ENCODE data around the gene BCAS1.

BCAS1 gene

GRCh38 chr20:53919886-53920285 lies 150.5 kb downstream of the BCAS1 start:
- no peak for DNase-seq (ENCODE audit: low spot score in 2 of 2)
- Mint-ChIP-seq H3K4me1 (peaks cover 20% of the 10 kb centered on the region), H3K36me3 (ENCODE audit: insufficient read depth) (peaks cover 5% of the 10 kb centered on the region), H3K9me3 (no peaks in the 10 kb centered on the region), H3K27me3 (no peaks in the 10 kb centered on the region), H3K27ac (ENCODE audit: low read depth) (no peak overlapping the region), H3K4me3 (no peak overlapping the region)
- no peak for ATAC-seq (replicated peaks; ENCODE audit: extremely low read depth, poor library complexity, severe bottlenecking)

- Mint-ChIP-seq H3K36me3 (ENCODE audit: insufficient read depth) (peaks cover 5% of the 10 kb centered on the region), H3K27ac (ENCODE audit: low read depth) (no peak overlapping the region), H3K27me3 (no peaks in the 10 kb centered on the region), H3K4me3 (no peak overlapping the region), H3K9me3 (no peaks in the 10 kb centered on the region), H3K4me1 (peaks cover 22% of the 10 kb centered on the region)
- no peak for DNase-seq (ENCODE audit: low spot score in 2 of 2)
- no peak for ATAC-seq (replicated peaks; ENCODE audit: extremely low read depth, poor library complexity, severe bottlenecking)
Observed at GRCh38 chr20:53918949-53919361, 151.4 kb downstream of the BCAS1 start.

GRCh38 chr20:53918020-53918311 lies 152.4 kb downstream of the BCAS1 start:
- H3K9me3 Mint-ChIP-seq, result no peaks in the 10 kb centered on the region

GRCh38 chr20:53917145-53918019 lies 153.0 kb downstream of the BCAS1 start:
- H3K4me3 Mint-ChIP-seq, result no peak overlapping the region
- no peak for ATAC-seq (replicated peaks; ENCODE audit: extremely low read depth, poor library complexity, severe bottlenecking)

More at GRCh38 chr20:53918020-53918311, 152.4 kb downstream of the BCAS1 start:
- H3K27me3 Mint-ChIP-seq, result no peaks in the 10 kb centered on the region
- no peak for ATAC-seq (replicated peaks; ENCODE audit: extremely low read depth, poor library complexity, severe bottlenecking)
- peak overlapping the region; percentile 91 for H3K27ac Mint-ChIP-seq (ENCODE audit: low read depth)
- no peak for DNase-seq (ENCODE audit: low spot score in 2 of 2)
- peaks cover 5% of the 10 kb centered on the region for H3K36me3 Mint-ChIP-seq (ENCODE audit: insufficient read depth)
- peaks cover 22% of the 10 kb centered on the region for H3K4me1 Mint-ChIP-seq
- H3K4me3 Mint-ChIP-seq, result no peak overlapping the region

GRCh38 chr20:53916173-53916512 lies 154.3 kb downstream of the BCAS1 start:
- Mint-ChIP-seq H3K27me3 (no peaks in the 10 kb centered on the region), H3K4me3 (peak overlapping the region; percentile 90), H3K27ac (ENCODE audit: low read depth) (peak overlapping the region; percentile 91), H3K4me1 (peaks cover 26% of the 10 kb centered on the region), H3K9me3 (no peaks in the 10 kb centered on the region), H3K36me3 (ENCODE audit: insufficient read depth) (peaks cover 5% of the 10 kb centered on the region)
- no peak for DNase-seq (ENCODE audit: low spot score in 2 of 2)
- peak; percentile 4 for ATAC-seq (replicated peaks; ENCODE audit: extremely low read depth, poor library complexity, severe bottlenecking)

More at GRCh38 chr20:53917145-53918019, 153.0 kb downstream of the BCAS1 start:
- Mint-ChIP-seq H3K36me3 (ENCODE audit: insufficient read depth) (peaks cover 5% of the 10 kb centered on the region), H3K4me1 (peaks cover 22% of the 10 kb centered on the region), H3K9me3 (no peaks in the 10 kb centered on the region), H3K27ac (ENCODE audit: low read depth) (peak overlapping the region; percentile 91), H3K27me3 (no peaks in the 10 kb centered on the region)
- no peak for DNase-seq (ENCODE audit: low spot score in 2 of 2)

GRCh38 chr20:53915446-53916172 lies 154.8 kb downstream of the BCAS1 start:
- Mint-ChIP-seq H3K27ac (ENCODE audit: low read depth) (peak overlapping the region; percentile 91), H3K4me1 (peaks cover 26% of the 10 kb centered on the region), H3K9me3 (no peaks in the 10 kb centered on the region), H3K27me3 (no peaks in the 10 kb centered on the region), H3K36me3 (ENCODE audit: insufficient read depth) (peaks cover 5% of the 10 kb centered on the region), H3K4me3 (peak overlapping the region; percentile 90)
- peak; percentile 97 for ATAC-seq (replicated peaks; ENCODE audit: extremely low read depth, poor library complexity, severe bottlenecking)
- DNase-seq (ENCODE audit: low spot score in 2 of 2), result peak; percentile 88 to 91

- no peak for ATAC-seq (replicated peaks; ENCODE audit: extremely low read depth, poor library complexity, severe bottlenecking)
- H3K9me3 Mint-ChIP-seq, result no peaks in the 10 kb centered on the region
- H3K4me1 Mint-ChIP-seq, result peaks cover 26% of the 10 kb centered on the region
- peaks cover 3% of the 10 kb centered on the region for H3K36me3 Mint-ChIP-seq (ENCODE audit: insufficient read depth)
- H3K27me3 Mint-ChIP-seq, result no peaks in the 10 kb centered on the region
- H3K4me3 Mint-ChIP-seq, result peak overlapping the region; percentile 90
- DNase-seq (ENCODE audit: low spot score in 2 of 2), result no peak
- peak overlapping the region; percentile 91 for H3K27ac Mint-ChIP-seq (ENCODE audit: low read depth)
Observed at GRCh38 chr20:53914781-53915445, 155.5 kb downstream of the BCAS1 start.

GRCh38 chr20:53914091-53914780 lies 156.2 kb downstream of the BCAS1 start:
- no peak for ATAC-seq (replicated peaks; ENCODE audit: extremely low read depth, poor library complexity, severe bottlenecking)
- H3K4me3 Mint-ChIP-seq, result peak overlapping the region; percentile 90
- H3K27ac Mint-ChIP-seq (ENCODE audit: low read depth), result no peak overlapping the region
- H3K9me3 Mint-ChIP-seq, result no peaks in the 10 kb centered on the region
- H3K27me3 Mint-ChIP-seq, result no peaks in the 10 kb centered on the region
- H3K4me1 Mint-ChIP-seq, result peaks cover 26% of the 10 kb centered on the region
- peaks cover 3% of the 10 kb centered on the region for H3K36me3 Mint-ChIP-seq (ENCODE audit: insufficient read depth)
- no peak for DNase-seq (ENCODE audit: low spot score in 2 of 2)

- Mint-ChIP-seq H3K9me3 (no peaks in the 10 kb centered on the region), H3K4me1 (peaks cover 25% of the 10 kb centered on the region), H3K27ac (ENCODE audit: low read depth) (no peak overlapping the region), H3K4me3 (no peak overlapping the region), H3K27me3 (no peaks in the 10 kb centered on the region), H3K36me3 (ENCODE audit: insufficient read depth) (peaks cover 3% of the 10 kb centered on the region)
- DNase-seq (ENCODE audit: low spot score in 2 of 2) (no peak), ATAC-seq (replicated peaks; ENCODE audit: extremely low read depth, poor library complexity, severe bottlenecking) (no peak)
Observed at GRCh38 chr20:53911301-53911700, 159.1 kb downstream of the BCAS1 start.

- Mint-ChIP-seq H3K36me3 (ENCODE audit: insufficient read depth) (peaks cover 1% of the 10 kb centered on the region), H3K4me1 (peaks cover 17% of the 10 kb centered on the region), H3K4me3 (no peak overlapping the region), H3K9me3 (no peaks in the 10 kb centered on the region), H3K27me3 (no peaks in the 10 kb centered on the region), H3K27ac (ENCODE audit: low read depth) (no peak overlapping the region)
- DNase-seq (ENCODE audit: low spot score in 2 of 2) (no peak), ATAC-seq (replicated peaks; ENCODE audit: extremely low read depth, poor library complexity, severe bottlenecking) (no peak)
Observed at GRCh38 chr20:53910351-53911002, 159.9 kb downstream of the BCAS1 start.

GRCh38 chr20:53907968-53908751 lies 162.2 kb downstream of the BCAS1 start:
- Mint-ChIP-seq H3K36me3 (ENCODE audit: insufficient read depth) (no peaks in the 10 kb centered on the region), H3K9me3 (no peaks in the 10 kb centered on the region), H3K4me3 (no peak overlapping the region), H3K27me3 (no peaks in the 10 kb centered on the region), H3K4me1 (peaks cover 15% of the 10 kb centered on the region), H3K27ac (ENCODE audit: low read depth) (no peak overlapping the region)
- DNase-seq (ENCODE audit: low spot score in 2 of 2) (no peak), ATAC-seq (replicated peaks; ENCODE audit: extremely low read depth, poor library complexity, severe bottlenecking) (no peak)
